ENCODE data around the gene SYVN1. TPM values are rescaled to one million over a fixed set of nuclear protein-coding genes. Genes with fewer than 3 reads are reported as not detected.

Gene SYVN1
- polyA plus RNA-seq, 2 of the 4 experiments (the other 2 are of a cell fraction), result 21.4 to 25.1 TPM

- CTCF ChIA-PET, result interaction anchor here (0.9 to 2.3 kb wide), 3 partner anchors 16 to 132 kb away, joined by 3 to 13 read pairs (median 3); partner anchors contain the start of genes TM7SF2 and ZNHIT2
- TF ChIP-seq REST (IDR thresholded peaks at IDR 0.05) (peak; percentile 10; the same call in 1 of the 2 replicates), CBX8 (IDR thresholded peaks at IDR 0.05) (no peak), NFE2L2 (conservative IDR thresholded peaks at IDR 0.05; ENCODE audit: low read length) (no peak)
- Histone ChIP-seq H3K4me2 (peak overlapping the region; percentile 100), H3K4me3 (peak overlapping the region; percentile 89), H3K9me3 (no peaks in the 10 kb centered on the region), H3K4me1 (peaks cover 15% of the 10 kb centered on the region), H3K27ac (peak overlapping the region; percentile 96 to 98)
- ATAC-seq, result peak in 1 of 2 experiments; percentile 0; a peak in 2 of 6 replicates
- no peak for DNase-seq (ENCODE audit: low read depth in 1 of 2, low spot score in 1 of 2)
- no peak for FAIRE-seq
- POLR2A ChIA-PET, result interaction anchor here (1.8 to 3.0 kb wide), 3 partner anchors 9 to 47 kb away, joined by 12 to 37 read pairs (median 28); partner anchors contain the start of genes CAPN1, FAU and MRPL49
- WGBS (ENCODE audit: missing lambda C conversion rate), result 1% methylated on average over 20 of the region's 20 CpGs
Measured at GRCh38 chr11:65133724-65134123, 595 bp downstream of the SYVN1 start.

- peak; percentile 42 to 54 for DNase-seq (ENCODE audit: low read depth in 1 of 2, low spot score in 1 of 2)
- Histone ChIP-seq H3K4me1 (peaks cover 15% of the 10 kb centered on the region), H3K4me2 (peak overlapping the region; percentile 100), H3K4me3 (peak overlapping the region; percentile 89), H3K27ac (peak overlapping the region; percentile 96 to 98), H3K9me3 (no peaks in the 10 kb centered on the region)
- ChIA-PET POLR2A (interaction anchor here (3.0 kb wide), 1 partner anchor 11 kb away, joined by 37 read pairs; the partner anchor contains the start of genes FAU and MRPL49), CTCF (interaction anchor here (0.9 to 7.3 kb wide), 4 partner anchors 14 to 133 kb away, joined by 3 to 75 read pairs (median 8); partner anchors contain the start of genes FAU, MRPL49, TM7SF2 and ZNHIT2)
- peak in 1 of 2 experiments; percentile 4; a peak in 3 of 6 replicates for ATAC-seq
- FAIRE-seq, result no peak
- 41% methylated on average over 18 of the region's 18 CpGs for WGBS (ENCODE audit: missing lambda C conversion rate)
- TF ChIP-seq USF2 (IDR thresholded peaks at IDR 0.05) (no peak), TP53 (CRISPR knock-in tag; IDR thresholded peaks at IDR 0.05) (no peak), RCOR1 (IDR thresholded peaks at IDR 0.05; ENCODE audit: low read depth, low read length) (no peak), ELK1 (IDR thresholded peaks at IDR 0.05; ENCODE audit: low read depth, low read length) (no peak), E2F6 (IDR thresholded peaks at IDR 0.05; ENCODE audit: borderline replicate concordance, low read depth) (no peak)
Measured at GRCh38 chr11:65132988-65133700, 1.2 kb downstream of the SYVN1 start.

- Histone ChIP-seq H3K4me2 (peak overlapping the region; percentile 100), H3K27ac (no peak overlapping the region), H3K9me3 (no peaks in the 10 kb centered on the region), H3K4me3 (no peak overlapping the region; the same call in 2 of the 3 replicates), H3K4me1 (peaks cover 15% of the 10 kb centered on the region)
- no peak for TF ChIP-seq EHMT2 (IDR thresholded peaks at IDR 0.05; ENCODE audit: low read depth)
- TF ChIP-seq EP300 (IDR thresholded peaks at IDR 0.05), result no peak
- no peak for TF ChIP-seq ZFP36 (IDR thresholded peaks at IDR 0.05; ENCODE audit: borderline replicate concordance, partially characterized antibody)
- TF ChIP-seq ESRRA (IDR thresholded peaks at IDR 0.05; ENCODE audit: borderline replicate concordance, low read length), result no peak
- no peak for TF ChIP-seq TP53 (CRISPR knock-in tag; IDR thresholded peaks at IDR 0.05)
- no peak for TF ChIP-seq FOXS1 (CRISPR knock-in tag; IDR thresholded peaks at IDR 0.05)
- TF ChIP-seq CEBPB (IDR thresholded peaks at IDR 0.05), result no peak
- no peak for TF ChIP-seq FOSB (CRISPR knock-in tag; IDR thresholded peaks at IDR 0.05)
- no peak for TF ChIP-seq MAZ (IDR thresholded peaks at IDR 0.05; ENCODE audit: borderline replicate concordance, low read depth, low read length)
- no peak for TF ChIP-seq HOXA7 (CRISPR knock-in tag; IDR thresholded peaks at IDR 0.05)
- TF ChIP-seq RAD21 (conservative IDR thresholded peaks at IDR 0.05 in 1 of 2, IDR thresholded peaks at IDR 0.05 in 1 of 2), result no peak
- TF ChIP-seq JUN (IDR thresholded peaks at IDR 0.05), result no peak
- ATAC-seq, result no peak
- ChIA-PET POLR2A (interaction anchor here (2.1 kb wide), 1 partner anchor 10 kb away, joined by 14 read pairs; the partner anchor contains the start of genes FAU and MRPL49), CTCF (interaction anchor here (2.3 to 7.3 kb wide), 2 partner anchors 13 to 20 kb away, joined by 9 to 75 read pairs; partner anchors contain the start of genes FAU, MRPL49, TM7SF2 and ZNHIT2)
- no peak for DNase-seq (ENCODE audit: low read depth in 1 of 2, low spot score in 1 of 2)
- FAIRE-seq, result no peak
- WGBS (ENCODE audit: missing lambda C conversion rate), result 84% methylated on average over 10 of the region's 10 CpGs
Measured at GRCh38 chr11:65132238-65132987, 1.9 kb downstream of the SYVN1 start.
